Erythroblast (primary cell): ENCODE measurements around the gene RHEX.

ENCODE experiments used
- DNase-seq, 2 experiments: peaks; one replicate each; lab custom pipeline; 2025; lab: John Stamatoyannopoulos, UW
- GATA1 ChIP-seq: IDR thresholded peaks from 2 replicates; pipeline ENCODE4 v1.6.1; 2011; ENCODE audit warnings: low read depth, mild to moderate bottlenecking, control low read depth, low read length, moderate library complexity
- POLR2A ChIP-seq: IDR thresholded peaks from 2 replicates; pipeline ENCODE4 v1.6.1; 2011; ENCODE audit warnings: mild to moderate bottlenecking, low read length

The RHEX gene

DNA sequence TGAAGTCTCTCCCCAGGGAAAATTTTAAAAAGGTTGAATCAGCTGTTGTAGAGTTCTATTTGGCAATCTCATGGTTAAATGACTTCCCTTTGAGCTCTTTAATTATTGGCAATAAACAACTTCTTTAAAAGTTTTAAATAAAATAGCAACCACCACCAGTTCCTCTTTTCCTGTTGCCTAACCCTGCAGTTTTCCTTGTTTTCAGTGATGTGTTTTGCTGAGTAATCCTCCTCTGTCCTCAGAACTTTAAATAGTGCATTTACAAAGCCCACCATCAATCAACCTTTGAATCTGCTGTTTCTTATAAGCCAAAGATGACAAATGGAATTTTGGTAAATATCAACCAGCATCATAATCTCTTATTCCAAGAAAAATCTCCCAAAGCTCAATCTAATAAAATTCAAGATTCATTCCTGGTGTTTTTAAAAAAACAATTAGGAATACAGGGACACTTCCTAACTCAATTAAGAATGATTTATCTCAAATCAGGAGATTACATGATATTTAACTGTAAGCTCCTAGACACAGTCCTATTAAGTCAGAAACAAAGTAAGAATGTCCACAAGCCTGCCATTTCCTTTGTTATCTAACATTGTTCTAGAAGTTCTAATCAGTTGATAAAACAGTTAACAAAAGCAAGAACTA lies 49.4 kb downstream of the RHEX start:
- DNase-seq = no peak
- TF ChIP-seq POLR2A (no peak), GATA1 (no peak)

DNA sequence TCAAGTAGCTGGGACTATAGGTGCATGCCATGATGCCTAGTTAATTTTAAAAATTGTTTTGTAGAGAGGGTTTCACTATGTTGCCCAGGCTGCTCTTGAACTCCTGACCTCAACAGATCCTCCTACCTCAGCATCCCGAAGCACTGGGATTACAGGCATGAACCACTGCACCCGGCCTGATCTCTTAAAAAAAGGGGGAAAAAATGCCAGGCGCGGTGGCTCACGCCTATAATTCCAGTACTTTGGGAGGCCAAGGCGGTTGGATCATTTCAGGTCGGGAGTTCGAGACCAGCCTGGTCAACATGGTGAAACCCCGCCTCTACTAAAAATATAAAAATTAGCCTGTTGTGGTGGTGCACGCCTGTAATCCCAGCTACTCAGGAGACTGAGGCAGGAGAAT lies 51.0 kb downstream of the RHEX start:
- DNase-seq = no peak
- no peak for TF ChIP-seq GATA1
- TF ChIP-seq POLR2A = no peak

DNA sequence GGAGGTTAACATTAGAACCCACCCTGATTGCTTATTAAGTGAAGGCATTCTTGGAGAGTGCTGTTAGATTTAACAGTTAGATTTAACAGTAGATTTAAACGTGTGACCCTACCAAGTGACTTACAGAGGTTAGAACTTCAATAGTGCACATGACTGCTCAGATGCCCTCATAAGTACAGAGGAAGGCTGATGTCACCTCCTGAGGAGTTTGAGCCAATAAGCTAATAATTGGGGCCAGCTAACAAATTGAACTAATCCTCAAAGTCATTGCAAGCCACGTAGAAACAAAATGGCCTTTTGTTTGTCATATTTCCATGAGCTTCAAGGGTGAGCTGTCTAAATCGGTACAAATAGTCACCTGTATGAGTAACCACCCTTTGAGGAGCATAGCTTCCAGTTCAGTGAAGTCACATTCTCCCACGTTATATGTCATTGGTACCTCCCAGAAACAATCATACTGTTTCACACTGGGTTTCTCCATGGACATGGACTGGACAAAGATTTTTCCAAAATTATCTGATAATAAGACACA lies 52.6 kb downstream of the RHEX start:
- no peak for DNase-seq
- TF ChIP-seq POLR2A = no peak
- no peak for TF ChIP-seq GATA1

DNA sequence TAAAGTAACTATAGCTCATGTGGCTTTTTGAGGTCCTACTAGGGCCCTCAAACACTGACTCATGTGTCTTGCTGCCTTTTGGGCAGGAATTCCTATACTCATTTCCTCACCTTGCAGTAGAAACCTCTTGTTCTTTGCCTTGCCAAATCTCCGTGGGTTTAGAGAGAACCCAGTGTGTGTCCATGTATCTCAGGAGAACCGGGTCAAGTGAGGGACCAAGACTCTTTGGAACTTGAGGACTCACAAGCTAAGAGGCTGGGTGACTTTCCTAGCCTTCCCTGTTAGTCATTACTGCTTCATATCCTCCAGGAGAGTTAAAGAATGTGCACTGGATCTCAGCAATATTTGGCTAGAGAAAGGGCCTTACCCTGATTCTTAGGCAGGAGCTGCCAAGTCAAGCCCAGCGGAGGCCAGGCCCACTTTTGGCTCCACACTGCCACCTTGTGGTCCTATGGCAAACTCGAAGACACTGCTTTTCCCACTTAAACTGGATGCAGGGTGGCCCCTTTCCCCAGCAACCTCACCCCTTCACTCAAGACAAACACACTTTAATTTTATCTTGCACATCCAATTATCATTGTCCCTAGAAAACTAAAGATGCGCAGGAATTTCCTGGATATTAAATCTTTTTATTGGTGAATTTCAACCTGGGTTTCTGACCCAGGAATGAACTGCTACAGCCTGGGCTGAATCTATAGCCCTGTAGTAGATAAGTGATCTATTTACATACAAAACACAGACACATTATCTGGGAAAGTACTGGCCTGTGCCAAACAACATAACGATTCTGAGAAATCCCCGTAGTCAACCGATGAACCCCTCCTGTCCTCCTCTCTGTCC lies 53.6 kb downstream of the RHEX start:
- peak; percentile 77 to 87 for DNase-seq
- no peak for TF ChIP-seq POLR2A
- TF ChIP-seq GATA1 = no peak

DNA sequence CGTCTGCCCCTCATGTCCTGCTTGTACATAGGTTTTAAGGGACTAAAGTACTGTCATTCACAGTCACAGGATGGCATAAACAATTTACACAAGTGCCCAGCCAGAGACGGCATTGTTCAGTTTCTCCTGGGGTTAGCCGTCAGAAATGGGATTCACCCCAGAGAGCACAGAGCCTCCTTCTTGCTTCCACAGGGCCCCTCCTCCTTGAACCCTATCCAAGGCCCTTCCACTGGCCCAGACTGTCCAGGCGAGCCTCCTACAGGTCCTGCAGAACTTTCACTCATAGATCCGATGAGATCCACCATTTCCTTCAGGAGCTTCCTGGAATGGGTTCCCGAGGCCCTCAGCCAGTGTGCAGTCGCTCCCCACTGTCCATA lies 54.2 kb downstream of the RHEX start:
- TF ChIP-seq GATA1 = no peak
- no peak for TF ChIP-seq POLR2A
- no peak for DNase-seq

DNA sequence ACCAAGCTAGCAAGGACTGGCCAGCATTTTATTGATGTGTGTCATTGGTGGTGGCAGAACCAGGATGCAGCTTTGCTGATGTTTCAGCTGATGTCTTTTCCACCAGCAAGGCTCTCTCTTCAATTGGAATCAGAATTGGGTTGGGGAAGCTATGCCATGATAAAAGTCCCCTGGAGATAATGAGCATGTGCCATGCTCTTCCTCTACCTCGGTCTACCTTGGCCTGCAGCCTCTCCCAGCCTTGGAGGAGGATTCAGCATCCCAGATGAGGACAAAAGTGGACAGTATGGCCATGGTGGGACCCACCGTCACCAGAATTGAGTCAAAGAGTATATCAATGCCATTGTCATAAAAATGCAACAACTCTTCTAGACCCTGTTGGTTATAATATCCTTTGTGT lies 55.7 kb downstream of the RHEX start:
- TF ChIP-seq POLR2A (no peak), GATA1 (no peak)
- DNase-seq = no peak

DNA sequence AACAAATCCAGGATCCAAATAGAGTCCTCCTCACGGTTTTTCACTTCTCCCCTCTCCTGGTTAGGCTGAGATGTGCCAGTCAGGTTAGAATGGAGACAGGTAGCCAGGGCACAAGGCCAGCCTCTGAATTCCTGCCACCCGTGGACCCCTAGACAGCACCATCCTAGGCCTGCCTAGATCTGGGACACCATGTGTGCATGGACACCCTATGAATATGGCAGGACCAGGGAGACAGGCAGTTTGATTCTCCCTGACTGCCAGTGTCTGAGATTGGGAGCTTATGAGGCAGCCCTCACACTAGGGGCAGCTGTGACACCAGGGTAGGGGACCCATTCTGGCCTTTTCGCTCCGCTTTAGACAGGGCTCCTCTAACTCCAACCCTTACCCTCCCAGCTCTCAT lies 56.7 kb downstream of the RHEX start:
- no peak for DNase-seq
- TF ChIP-seq POLR2A (no peak), GATA1 (no peak)

DNA sequence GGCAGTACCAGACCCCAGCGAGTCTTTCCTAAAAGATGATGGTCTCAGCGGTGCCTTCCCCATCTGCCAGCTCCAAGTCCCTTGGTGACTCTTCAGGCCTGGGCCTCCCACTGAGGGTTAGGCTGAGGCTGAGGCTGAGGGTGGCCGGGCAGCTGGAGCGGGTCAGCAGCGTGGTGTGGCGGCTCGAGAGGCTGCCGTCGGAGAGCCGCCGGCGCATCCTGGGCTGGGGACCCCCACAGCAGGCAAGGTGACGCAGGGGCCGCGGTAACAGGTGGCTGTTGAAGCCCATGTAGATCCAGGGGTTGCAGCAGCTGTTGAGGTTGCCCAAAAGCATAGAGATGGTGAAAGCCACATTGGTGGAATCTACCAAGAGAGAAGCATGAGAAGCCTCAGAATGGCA lies 57.2 kb downstream of the RHEX start:
- no peak for TF ChIP-seq GATA1
- no peak for TF ChIP-seq POLR2A
- DNase-seq = no peak

DNA sequence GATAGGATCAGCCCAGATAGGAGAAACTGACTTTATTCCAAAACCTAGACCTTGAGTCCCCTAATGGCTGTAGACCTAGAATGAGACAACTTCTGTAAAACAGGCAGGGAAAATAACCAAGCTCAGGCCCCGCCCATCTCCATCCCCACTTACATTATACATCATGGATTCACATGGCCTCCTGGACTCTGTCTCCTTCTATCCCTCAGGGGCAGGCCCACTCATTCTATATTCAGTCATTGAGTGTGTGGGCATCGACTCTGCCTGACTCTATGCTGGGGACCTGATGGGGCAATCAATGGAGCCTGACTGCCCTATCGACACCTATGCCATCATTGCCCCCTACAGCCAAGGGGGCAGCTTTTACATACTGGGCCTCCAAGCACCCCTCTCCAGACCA lies 57.8 kb downstream of the RHEX start:
- TF ChIP-seq POLR2A = no peak
- TF ChIP-seq GATA1 = no peak
- DNase-seq = no peak

DNA sequence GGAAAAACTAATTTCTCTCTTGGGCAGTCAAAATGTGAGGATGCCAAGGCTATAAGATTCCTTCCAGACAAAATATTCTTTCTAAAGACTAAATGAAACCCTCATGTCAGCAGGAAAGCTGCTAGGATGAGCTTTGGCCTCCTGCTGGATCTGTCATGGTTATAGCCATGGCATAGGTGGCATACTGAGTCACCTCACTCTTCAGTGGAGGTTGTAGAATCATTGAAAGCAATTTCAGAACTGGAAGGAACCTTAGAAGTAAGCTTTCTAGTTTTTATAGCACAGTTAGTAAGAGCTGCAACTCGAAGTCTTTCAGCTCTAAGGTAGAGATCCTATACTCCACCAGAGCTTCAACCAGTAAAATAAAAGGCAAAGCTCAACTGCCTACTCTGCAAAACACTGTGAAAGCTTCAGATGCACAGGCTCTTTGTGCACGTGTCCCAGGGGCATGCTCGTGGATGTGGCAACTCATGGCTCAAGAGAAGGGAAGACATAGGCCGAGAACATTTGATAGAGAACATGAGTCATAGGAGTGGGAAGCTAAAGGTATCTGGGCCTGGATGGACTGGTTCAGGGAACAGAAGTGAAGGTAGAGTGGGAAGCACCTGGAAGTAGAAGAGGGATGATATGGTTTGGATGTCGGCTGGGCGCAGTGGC lies 58.4 kb downstream of the RHEX start:
- DNase-seq = no peak
- TF ChIP-seq POLR2A (no peak), GATA1 (no peak)

DNA sequence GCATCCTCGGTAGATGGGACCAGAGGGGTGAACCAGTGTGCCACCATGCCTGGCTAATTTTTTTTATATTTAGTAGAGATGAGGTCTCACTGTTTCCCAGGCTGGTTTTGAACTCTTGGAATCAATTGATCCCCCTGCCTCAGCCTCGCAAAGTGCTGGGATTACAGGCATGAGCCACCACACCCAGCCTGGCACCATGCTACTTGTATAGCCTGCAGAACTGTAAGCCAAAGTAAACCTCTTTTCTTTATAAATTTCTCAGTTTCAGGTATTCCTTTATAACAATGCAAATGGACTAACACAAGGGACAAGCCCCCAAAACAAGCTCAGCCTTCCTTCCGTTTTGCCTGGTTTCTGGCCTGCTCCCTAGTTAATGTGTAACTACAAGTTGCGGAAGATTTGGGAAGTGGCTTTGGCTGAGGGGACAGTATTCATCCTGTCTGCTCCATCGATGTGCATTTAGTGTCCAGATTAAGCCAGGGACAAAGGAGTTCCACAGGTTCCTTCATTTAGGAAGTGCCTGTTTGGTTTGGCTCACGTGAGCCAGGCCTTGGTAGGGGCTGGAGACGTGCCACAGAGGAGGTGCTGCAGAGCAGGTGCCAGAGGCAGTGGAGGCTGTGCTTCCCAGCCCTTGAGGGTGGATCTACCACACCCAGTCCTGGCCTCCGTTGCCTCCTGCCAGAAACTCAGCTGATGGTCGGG lies 59.8 kb downstream of the RHEX start:
- no peak for DNase-seq
- TF ChIP-seq GATA1 (no peak), POLR2A (no peak)

DNA sequence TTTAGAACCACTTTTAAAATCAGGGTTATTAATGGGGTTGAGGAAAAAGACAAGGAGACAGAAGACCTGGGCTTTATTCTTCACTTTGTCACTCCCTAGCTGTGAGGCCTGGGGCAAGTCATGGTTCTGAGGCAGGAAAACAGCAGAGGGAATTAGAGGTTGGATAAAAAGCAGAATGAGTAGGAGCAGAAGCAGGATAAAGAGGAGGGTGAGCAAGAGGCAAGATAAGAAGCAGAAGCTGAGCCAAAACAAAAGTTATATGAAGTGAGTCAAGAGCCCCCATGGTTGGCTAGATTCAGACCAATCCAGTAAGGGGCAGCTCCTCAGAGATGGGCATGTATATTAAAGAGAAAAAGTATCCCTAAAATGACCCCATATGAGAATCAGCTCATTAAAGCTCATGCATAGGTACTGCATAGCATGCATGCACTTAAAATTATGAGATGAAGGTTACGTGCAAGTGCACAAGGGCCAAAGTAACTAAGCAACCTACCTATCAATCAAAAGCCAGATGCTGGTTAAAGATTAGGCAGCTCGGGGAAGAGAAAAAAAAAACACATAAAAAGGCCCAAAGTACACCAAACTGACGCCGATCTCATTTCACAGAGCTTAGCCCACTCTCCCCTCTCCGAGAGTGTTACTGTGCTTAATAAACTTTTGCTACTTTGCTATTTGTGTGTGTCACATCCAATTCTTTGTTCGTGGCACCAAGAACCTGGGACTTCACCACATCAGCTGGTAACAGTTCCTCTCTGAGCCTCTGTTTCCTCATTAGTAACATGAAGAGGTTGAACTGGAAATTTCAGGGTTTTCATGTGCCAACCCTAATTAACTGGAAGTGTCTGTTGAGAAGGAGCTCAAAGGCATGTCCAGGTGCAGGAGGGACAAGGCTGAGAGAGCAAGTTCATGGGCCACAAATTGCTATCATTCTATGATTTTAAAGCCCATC lies 62.0 kb downstream of the RHEX start:
- TF ChIP-seq GATA1 (no peak), POLR2A (no peak)
- DNase-seq = peak in 1 of 2 experiments; percentile 38

DNA sequence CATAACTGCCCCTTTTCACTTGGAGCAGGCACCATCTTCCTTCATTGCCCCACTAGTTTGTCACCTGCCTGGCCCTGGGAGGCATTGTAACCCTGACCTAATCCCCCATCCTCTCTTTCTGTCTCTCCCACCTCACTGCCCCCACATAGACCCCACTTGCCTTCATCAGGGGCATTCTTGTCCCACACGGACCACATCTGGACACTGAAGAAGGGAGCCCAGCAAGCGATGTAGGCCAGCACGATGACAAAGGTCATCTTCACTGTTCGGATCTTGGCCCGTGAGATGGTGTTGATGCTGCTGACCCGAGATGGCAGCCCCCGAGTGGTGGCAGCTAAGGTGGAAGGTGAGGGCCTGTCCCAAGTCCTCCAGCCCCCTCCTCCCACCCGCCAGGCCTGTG lies 62.8 kb downstream of the RHEX start:
- no peak for DNase-seq
- TF ChIP-seq GATA1 (no peak), POLR2A (no peak)
